GM23338 (cell line): ENCODE results near the gene TSC22D1. TPM values are rescaled to one million over a fixed set of nuclear protein-coding genes. Genes with fewer than 3 reads are reported as not detected.

Experiments used
- ATAC-seq: fragments of 200-7000 bp; cut with Tn5 transposase; 3 replicates; pipeline ENCODE4 v1.9.1; 2020
- DNase-seq: peaks from one replicate; pipeline ENCODE4 v3.0.0-alpha.2; 2015; ENCODE audit warnings: low spot score
- H2AFZ ChIP-seq: fragments of 200-600 bp; sonication (generic); 2 replicates; pipeline ENCODE4 v1.8.0; 2016; ENCODE audit warnings: antibody characterized with exemption, mild to moderate bottlenecking, moderate library complexity
- H3F3A ChIP-seq: fragments of 200-600 bp; sonication (generic); replicated peaks from 2 replicates; pipeline ENCODE4 v1.8.0; 2017; ENCODE audit warnings: antibody characterized with exemption, mixed run types, low read depth
- H3K27ac ChIP-seq: fragments of 200-600 bp; sonication (generic); 2 replicates; pipeline ENCODE4 v1.6.1; 2016; ENCODE audit warnings: low read depth
- H3K27me3 ChIP-seq: fragments of 200-600 bp; sonication (generic); 2 replicates; pipeline ENCODE4 v1.8.0; 2016; ENCODE audit warnings: mild to moderate bottlenecking, mixed run types, moderate library complexity; ENCODE audit not compliant: insufficient read depth
- H3K36me3 ChIP-seq: fragments of 200-600 bp; sonication (generic); 2 replicates; pipeline ENCODE4 v1.8.0; 2016; ENCODE audit warnings: mild to moderate bottlenecking; ENCODE audit not compliant: insufficient read depth
- H3K4me1 ChIP-seq: fragments of 200-600 bp; sonication (generic); 2 replicates; pipeline ENCODE4 v1.8.0; 2016; ENCODE audit warnings: mild to moderate bottlenecking, moderate library complexity; ENCODE audit not compliant: insufficient read depth
- H3K4me2 ChIP-seq: fragments of 200-600 bp; sonication (generic); 2 replicates; pipeline ENCODE4 v1.7.1; 2017; ENCODE audit warnings: mixed run types
- H3K4me3 ChIP-seq: fragments of 200-600 bp; sonication (generic); 2 replicates; pipeline ENCODE4 v1.6.1; 2016; ENCODE audit warnings: mixed run types
- H3K79me2 ChIP-seq: fragments of 200-600 bp; sonication (generic); replicated peaks from 2 replicates; pipeline ENCODE4 v1.8.0; 2017; ENCODE audit warnings: mild to moderate bottlenecking; ENCODE audit not compliant: insufficient read depth
- H3K9me2 ChIP-seq: fragments of 200-600 bp; sonication (generic); 2 replicates; pipeline ENCODE4 v1.8.0; 2017; ENCODE audit not compliant: insufficient read depth
- H4K20me1 ChIP-seq: fragments of 200-600 bp; sonication (generic); replicated peaks from 2 replicates; pipeline ENCODE4 v1.8.0; 2017; ENCODE audit warnings: mild to moderate bottlenecking; ENCODE audit not compliant: insufficient read depth
- H3K27ac Mint-ChIP-seq: 2 replicates; pipeline ENCODE4 v1.8.0; 2020; ENCODE audit warnings: inconsistent platforms, mild to moderate bottlenecking, moderate library complexity, mixed read lengths
- H3K27me3 Mint-ChIP-seq: 3 replicates; pipeline ENCODE4 v1.8.0; 2022; ENCODE audit warnings: low read depth, mild to moderate bottlenecking, moderate library complexity, mixed read lengths, inconsistent platforms; ENCODE audit not compliant: insufficient read depth, poor library complexity
- H3K36me3 Mint-ChIP-seq: 3 replicates; pipeline ENCODE4 v1.8.0; 2021; ENCODE audit warnings: low read depth, mild to moderate bottlenecking, inconsistent platforms, moderate library complexity, mixed read lengths
- H3K4me1 Mint-ChIP-seq: 3 replicates; pipeline ENCODE4 v1.8.0; 2020; ENCODE audit warnings: mild to moderate bottlenecking, inconsistent platforms, mixed read lengths
- H3K4me3 Mint-ChIP-seq: 3 replicates; pipeline ENCODE4 v1.8.0; 2021; ENCODE audit warnings: moderate library complexity, mild to moderate bottlenecking, inconsistent platforms, mixed read lengths
- H3K9me3 Mint-ChIP-seq: 3 replicates; pipeline ENCODE4 v1.8.0; 2020; ENCODE audit warnings: moderate library complexity, mild to moderate bottlenecking, inconsistent platforms, mixed read lengths
- EZH2phosphoT487 ChIP-seq: fragments of 200-600 bp; sonication (generic); IDR thresholded peaks from one replicate; pipeline ENCODE4 v1.8.1; 2018; ENCODE audit warnings: antibody characterized with exemption; ENCODE audit not compliant: unreplicated experiment
- JUNB ChIP-seq: IDR thresholded peaks from one replicate; pipeline ENCODE4 v1.6.1; 2016; ENCODE audit warnings: antibody characterized with exemption; ENCODE audit not compliant: unreplicated experiment
- NANOG ChIP-seq: IDR thresholded peaks from 2 replicates; pipeline ENCODE4 v1.6.1; 2016; ENCODE audit warnings: antibody characterized with exemption, borderline replicate concordance
- POLR2AphosphoS5 ChIP-seq: IDR thresholded peaks from 2 replicates; pipeline ENCODE4 v1.6.1; 2016; ENCODE audit warnings: antibody characterized with exemption, low read depth
- STAT1 ChIP-seq: IDR thresholded peaks from one replicate; pipeline ENCODE4 v1.6.1; 2016; ENCODE audit warnings: antibody characterized with exemption; ENCODE audit not compliant: unreplicated experiment
- ZNF331 ChIP-seq: fragments of 250-450 bp; sonication (Bioruptor Pico); IDR thresholded peaks from 2 replicates; pipeline ENCODE4 v1.5.0; 2020; ENCODE audit warnings: low read depth, mild to moderate bottlenecking, moderate library complexity
- polyA plus RNA-seq: library from polyadenylated mRNA; unstranded; fragments of >200 nt; fragmentation: Nextera tagmentation; extraction: Ambion mirVana; gene quantifications from 2 replicates; pipeline ENCODE4 v1.2.1, GENCODE V29; 2016
- total RNA-seq: library from RNA; depleted of rRNA; stranded (reverse); fragments of >200 nt; shearing (Covaris generic); gene quantifications from 2 replicates; pipeline ENCODE4 v1.2.3, GENCODE V29; 2014
- TF ChIP-seq, protein P1 (sequence below): fragments of 250-450 bp; sonication (Bioruptor Pico); IDR thresholded peaks from 2 replicates; pipeline ENCODE4 v1.5.0; 2020; ENCODE audit warnings: mild to moderate bottlenecking, moderate library complexity
- TF ChIP-seq, protein P2 (sequence below), 2 experiments: fragments of 200-600 bp in 1 of 2; sonication (generic) in 1 of 2; conservative IDR thresholded peaks; 2 replicates each; pipeline versions ENCODE4 v1.5.1 to v1.6.1; 2016 to 2017; ENCODE audit warnings: antibody characterized with exemption in 2 of 2, low read depth in 2 of 2, mild to moderate bottlenecking in 2 of 2, moderate library complexity in 1 of 2
- TF ChIP-seq, protein P3 (sequence below): IDR thresholded peaks from 2 replicates; pipeline ENCODE4 v1.6.1; 2016; ENCODE audit warnings: antibody characterized with exemption

Gene TSC22D1
- total and polyA plus RNA-seq, 2 experiments from 2014 or later = 58.5 to 114 TPM

DNA sequence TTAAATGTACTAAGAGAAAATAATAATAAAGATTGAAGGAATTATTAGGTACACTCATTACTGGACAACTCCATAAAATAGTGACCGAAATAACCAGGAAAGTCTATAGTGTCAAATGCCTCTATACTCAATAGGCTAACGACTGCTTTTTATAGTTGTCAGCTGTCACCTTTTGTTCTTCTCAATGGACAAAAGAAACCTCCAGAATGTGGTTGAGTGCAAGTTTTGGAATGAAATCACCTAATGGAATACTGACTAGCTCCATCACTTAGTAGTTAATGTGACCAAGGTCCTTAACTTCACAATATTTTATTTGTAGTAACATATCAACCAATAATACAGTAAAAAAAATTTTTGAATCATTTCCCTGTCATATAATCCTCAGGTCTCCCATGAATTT, 18.1 kb downstream of the TSC22D1 start:
- Mint-ChIP-seq H3K27me3 (no peaks in the 10 kb centered on the region), H3K4me3 (no peak overlapping the region)
- H3K79me2 ChIP-seq = peaks cover 100% of the 10 kb centered on the region

DNA sequence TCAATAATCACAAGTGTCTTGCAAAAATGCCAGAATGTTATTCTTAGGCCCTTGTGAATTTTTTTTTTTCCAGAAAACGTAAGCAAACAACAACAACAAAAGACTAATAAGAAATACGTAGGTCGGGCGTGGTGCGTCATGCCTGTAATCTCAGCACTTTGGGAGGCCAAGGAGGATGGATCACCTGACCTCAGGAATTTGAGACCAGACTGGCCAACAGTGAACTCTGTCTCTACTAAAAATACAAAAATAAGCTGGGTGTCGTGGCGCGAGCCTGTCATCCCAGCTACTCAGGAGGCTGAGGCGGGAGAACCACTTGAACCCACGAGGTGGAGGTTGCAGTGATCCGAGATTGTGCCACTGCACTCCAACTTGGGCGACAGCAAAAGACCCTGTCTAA, 20.9 kb downstream of the TSC22D1 start:
- H3K4me3 Mint-ChIP-seq = no peak overlapping the region
- Histone ChIP-seq H3K9me2 (no peaks in the 10 kb centered on the region), H3K4me2 (no peak overlapping the region), H3K36me3 (no peaks in the 10 kb centered on the region), H3K27me3 (no peaks in the 10 kb centered on the region), H2AFZ (no peak overlapping the region), H3K27ac (0 out of 2 replicates have a peak overlapping the region, but pooled peaks have one; percentile 3), H3K4me1 (no peaks in the 10 kb centered on the region), H3F3A (no peaks in the 10 kb centered on the region), H3K79me2 (peaks cover 100% of the 10 kb centered on the region), H3K4me3 (no peak overlapping the region), H4K20me1 (peaks cover 17% of the 10 kb centered on the region)
- no peak overlapping the region for H3K27ac Mint-ChIP-seq
- H3K36me3 Mint-ChIP-seq = peaks cover 21% of the 10 kb centered on the region; the same call in 2 of the 3 replicates
- ATAC-seq (no peak), DNase-seq (no peak)
- H3K9me3 Mint-ChIP-seq = no peaks in the 10 kb centered on the region
- H3K27me3 Mint-ChIP-seq = no peaks in the 10 kb centered on the region
- no peaks in the 10 kb centered on the region for H3K4me1 Mint-ChIP-seq
- TF ChIP-seq JUNB (no peak), NANOG (no peak), EZH2phosphoT487 (no peak), POLR2AphosphoS5 (no peak), STAT1 (no peak), ZNF331 (CRISPR knock-in tag) (no peak)
- TF ChIP-seq, protein P1, sequence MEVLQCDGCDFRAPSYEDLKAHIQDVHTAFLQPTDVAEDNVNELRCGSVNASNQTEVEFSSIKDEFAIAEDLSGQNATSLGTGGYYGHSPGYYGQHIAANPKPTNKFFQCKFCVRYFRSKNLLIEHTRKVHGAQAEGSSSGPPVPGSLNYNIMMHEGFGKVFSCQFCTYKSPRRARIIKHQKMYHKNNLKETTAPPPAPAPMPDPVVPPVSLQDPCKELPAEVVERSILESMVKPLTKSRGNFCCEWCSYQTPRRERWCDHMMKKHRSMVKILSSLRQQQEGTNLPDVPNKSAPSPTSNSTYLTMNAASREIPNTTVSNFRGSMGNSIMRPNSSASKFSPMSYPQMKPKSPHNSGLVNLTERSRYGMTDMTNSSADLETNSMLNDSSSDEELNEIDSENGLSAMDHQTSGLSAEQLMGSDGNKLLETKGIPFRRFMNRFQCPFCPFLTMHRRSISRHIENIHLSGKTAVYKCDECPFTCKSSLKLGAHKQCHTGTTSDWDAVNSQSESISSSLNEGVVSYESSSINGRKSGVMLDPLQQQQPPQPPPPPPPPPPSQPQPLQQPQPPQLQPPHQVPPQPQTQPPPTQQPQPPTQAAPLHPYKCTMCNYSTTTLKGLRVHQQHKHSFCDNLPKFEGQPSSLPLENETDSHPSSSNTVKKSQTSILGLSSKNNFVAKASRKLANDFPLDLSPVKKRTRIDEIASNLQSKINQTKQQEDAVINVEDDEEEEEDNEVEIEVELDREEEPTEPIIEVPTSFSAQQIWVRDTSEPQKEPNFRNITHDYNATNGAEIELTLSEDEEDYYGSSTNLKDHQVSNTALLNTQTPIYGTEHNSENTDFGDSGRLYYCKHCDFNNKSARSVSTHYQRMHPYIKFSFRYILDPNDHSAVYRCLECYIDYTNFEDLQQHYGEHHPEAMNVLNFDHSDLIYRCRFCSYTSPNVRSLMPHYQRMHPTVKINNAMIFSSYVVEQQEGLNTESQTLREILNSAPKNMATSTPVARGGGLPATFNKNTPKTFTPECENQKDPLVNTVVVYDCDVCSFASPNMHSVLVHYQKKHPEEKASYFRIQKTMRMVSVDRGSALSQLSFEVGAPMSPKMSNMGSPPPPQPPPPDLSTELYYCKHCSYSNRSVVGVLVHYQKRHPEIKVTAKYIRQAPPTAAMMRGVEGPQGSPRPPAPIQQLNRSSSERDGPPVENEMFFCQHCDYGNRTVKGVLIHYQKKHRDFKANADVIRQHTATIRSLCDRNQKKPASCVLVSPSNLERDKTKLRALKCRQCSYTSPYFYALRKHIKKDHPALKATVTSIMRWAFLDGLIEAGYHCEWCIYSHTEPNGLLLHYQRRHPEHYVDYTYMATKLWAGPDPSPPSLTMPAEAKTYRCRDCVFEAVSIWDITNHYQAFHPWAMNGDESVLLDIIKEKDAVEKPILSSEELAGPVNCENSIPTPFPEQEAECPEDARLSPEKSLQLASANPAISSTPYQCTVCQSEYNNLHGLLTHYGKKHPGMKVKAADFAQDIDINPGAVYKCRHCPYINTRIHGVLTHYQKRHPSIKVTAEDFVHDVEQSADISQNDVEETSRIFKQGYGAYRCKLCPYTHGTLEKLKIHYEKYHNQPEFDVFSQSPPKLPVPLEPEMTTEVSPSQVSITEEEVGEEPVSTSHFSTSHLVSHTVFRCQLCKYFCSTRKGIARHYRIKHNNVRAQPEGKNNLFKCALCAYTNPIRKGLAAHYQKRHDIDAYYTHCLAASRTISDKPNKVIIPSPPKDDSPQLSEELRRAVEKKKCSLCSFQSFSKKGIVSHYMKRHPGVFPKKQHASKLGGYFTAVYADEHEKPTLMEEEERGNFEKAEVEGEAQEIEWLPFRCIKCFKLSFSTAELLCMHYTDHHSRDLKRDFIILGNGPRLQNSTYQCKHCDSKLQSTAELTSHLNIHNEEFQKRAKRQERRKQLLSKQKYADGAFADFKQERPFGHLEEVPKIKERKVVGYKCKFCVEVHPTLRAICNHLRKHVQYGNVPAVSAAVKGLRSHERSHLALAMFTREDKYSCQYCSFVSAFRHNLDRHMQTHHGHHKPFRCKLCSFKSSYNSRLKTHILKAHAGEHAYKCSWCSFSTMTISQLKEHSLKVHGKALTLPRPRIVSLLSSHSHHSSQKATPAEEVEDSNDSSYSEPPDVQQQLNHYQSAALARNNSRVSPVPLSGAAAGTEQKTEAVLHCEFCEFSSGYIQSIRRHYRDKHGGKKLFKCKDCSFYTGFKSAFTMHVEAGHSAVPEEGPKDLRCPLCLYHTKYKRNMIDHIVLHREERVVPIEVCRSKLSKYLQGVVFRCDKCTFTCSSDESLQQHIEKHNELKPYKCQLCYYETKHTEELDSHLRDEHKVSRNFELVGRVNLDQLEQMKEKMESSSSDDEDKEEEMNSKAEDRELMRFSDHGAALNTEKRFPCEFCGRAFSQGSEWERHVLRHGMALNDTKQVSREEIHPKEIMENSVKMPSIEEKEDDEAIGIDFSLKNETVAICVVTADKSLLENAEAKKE (CRISPR knock-in tag) = no peak
- TF ChIP-seq, protein P2, sequence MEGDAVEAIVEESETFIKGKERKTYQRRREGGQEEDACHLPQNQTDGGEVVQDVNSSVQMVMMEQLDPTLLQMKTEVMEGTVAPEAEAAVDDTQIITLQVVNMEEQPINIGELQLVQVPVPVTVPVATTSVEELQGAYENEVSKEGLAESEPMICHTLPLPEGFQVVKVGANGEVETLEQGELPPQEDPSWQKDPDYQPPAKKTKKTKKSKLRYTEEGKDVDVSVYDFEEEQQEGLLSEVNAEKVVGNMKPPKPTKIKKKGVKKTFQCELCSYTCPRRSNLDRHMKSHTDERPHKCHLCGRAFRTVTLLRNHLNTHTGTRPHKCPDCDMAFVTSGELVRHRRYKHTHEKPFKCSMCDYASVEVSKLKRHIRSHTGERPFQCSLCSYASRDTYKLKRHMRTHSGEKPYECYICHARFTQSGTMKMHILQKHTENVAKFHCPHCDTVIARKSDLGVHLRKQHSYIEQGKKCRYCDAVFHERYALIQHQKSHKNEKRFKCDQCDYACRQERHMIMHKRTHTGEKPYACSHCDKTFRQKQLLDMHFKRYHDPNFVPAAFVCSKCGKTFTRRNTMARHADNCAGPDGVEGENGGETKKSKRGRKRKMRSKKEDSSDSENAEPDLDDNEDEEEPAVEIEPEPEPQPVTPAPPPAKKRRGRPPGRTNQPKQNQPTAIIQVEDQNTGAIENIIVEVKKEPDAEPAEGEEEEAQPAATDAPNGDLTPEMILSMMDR (conservative IDR thresholded peaks at IDR 0.05; ENCODE audit: low read depth in 2 of 2) = no peak
- TF ChIP-seq, protein P3, sequence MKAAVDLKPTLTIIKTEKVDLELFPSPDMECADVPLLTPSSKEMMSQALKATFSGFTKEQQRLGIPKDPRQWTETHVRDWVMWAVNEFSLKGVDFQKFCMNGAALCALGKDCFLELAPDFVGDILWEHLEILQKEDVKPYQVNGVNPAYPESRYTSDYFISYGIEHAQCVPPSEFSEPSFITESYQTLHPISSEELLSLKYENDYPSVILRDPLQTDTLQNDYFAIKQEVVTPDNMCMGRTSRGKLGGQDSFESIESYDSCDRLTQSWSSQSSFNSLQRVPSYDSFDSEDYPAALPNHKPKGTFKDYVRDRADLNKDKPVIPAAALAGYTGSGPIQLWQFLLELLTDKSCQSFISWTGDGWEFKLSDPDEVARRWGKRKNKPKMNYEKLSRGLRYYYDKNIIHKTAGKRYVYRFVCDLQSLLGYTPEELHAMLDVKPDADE = no peak

More for the DNA sequence above, 18.1 kb downstream of the TSC22D1 start:
- Histone ChIP-seq H3F3A (no peaks in the 10 kb centered on the region), H3K4me3 (no peak overlapping the region), H3K9me2 (no peaks in the 10 kb centered on the region), H2AFZ (no peak overlapping the region), H3K4me2 (no peak overlapping the region), H4K20me1 (peaks cover 11% of the 10 kb centered on the region; the same call in 1 of the 2 replicates), H3K36me3 (no peaks in the 10 kb centered on the region), H3K27me3 (no peaks in the 10 kb centered on the region), H3K27ac (no peak overlapping the region), H3K4me1 (no peaks in the 10 kb centered on the region)
- Mint-ChIP-seq H3K9me3 (no peaks in the 10 kb centered on the region), H3K4me1 (peaks cover 8% of the 10 kb centered on the region; the same call in 2 of the 3 replicates), H3K36me3 (peaks cover 11% of the 10 kb centered on the region; the same call in 2 of the 3 replicates), H3K27ac (no peak overlapping the region)
- DNase-seq = no peak
- no peak for ATAC-seq
- no peak for TF ChIP-seq EZH2phosphoT487
